Neutrophil (primary cell): ENCODE results near the gene TOR1AIP2.
A peak's percentile ranks its signal among the peaks of the same experiment; 100 is the strongest.

Experiments used
- H3K27ac ChIP-seq: fragments of 200-600 bp; sonication (generic); 2 replicates; pipeline ENCODE4 v1.5.1; 2016; ENCODE audit warnings: mild to moderate bottlenecking, moderate library complexity
- H3K27me3 ChIP-seq: fragments of 200-600 bp; sonication (generic); 2 replicates; pipeline ENCODE4 v1.6.0; 2016; ENCODE audit warnings: mild to moderate bottlenecking
- H3K36me3 ChIP-seq: fragments of 200-600 bp; sonication (generic); 2 replicates; pipeline ENCODE4 v1.5.1; 2017
- H3K4me1 ChIP-seq, 2 experiments: fragments of 200-600 bp in 1 of 2; sonication (generic) in 1 of 2; 1 replicate in 1 of 2; 2 replicates in 1 of 2; pipeline versions ENCODE4 v1.5.1 to v1.6.1; 2013 to 2016; ENCODE audit warnings: low read depth in 1 of 2, low read length in 1 of 2, mild to moderate bottlenecking in 1 of 2, moderate library complexity in 1 of 2; ENCODE audit not compliant: control insufficient read depth in 1 of 2, insufficient read depth in 1 of 2
- H3K4me3 ChIP-seq, 2 experiments: fragments of 200-600 bp in 1 of 2; sonication (generic) in 1 of 2; 1 replicate in 1 of 2; 2 replicates in 1 of 2; pipeline ENCODE4 v1.5.1; 2013 to 2016; ENCODE audit warnings: low read depth in 1 of 2, low read length in 1 of 2, mild to moderate bottlenecking in 1 of 2, moderate library complexity in 1 of 2
- H3K9me3 ChIP-seq: fragments of 200-600 bp; sonication (generic); 2 replicates; pipeline ENCODE4 v1.5.1; 2016
- CTCF ChIP-seq: fragments of 200-600 bp; sonication (generic); IDR thresholded peaks from 2 replicates; pipeline ENCODE4 v1.5.1; 2016; ENCODE audit warnings: antibody characterized with exemption

Gene TOR1AIP2

DNA sequence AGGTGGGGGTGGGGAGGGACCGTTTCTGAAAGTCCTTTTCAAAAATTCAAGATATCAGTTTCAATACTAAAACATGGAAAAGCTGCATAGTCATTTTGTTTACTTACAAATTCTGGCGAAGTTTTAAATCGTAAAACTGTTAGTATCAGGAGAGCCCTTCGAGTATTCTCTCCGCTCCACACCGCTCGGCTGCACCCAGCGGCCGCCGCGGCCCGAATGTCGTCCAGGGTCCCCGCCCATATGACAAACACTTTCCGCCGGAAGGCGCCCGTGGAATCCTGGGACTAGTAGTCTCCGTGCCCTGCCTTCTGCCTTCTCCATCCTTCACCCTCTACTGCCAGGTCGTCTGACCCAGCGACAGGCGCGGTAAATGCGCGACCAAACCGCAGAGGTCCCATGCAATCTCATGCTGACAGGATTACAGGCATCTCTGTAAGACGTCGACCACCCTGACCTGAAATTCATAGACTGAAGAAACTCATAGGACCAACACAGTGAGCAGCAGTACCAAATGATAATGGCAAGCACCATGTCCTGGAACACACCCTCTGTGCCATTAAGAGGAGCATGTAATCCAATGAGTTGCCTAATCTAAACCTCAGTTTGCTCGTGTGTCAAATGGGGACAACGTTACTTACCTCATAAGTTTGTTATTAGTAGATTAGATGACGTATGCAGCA is at the start of gene TOR1AIP2:
TSS of gene TOR1AIP2 (minus strand) at position 218 of the 680 bp plus-strand sequence. CDS start 25,138 bp downstream, outside the sequence.
- Histone ChIP-seq H3K4me1 (peaks cover 41% of the 10 kb centered on the region in 2 experiments), H3K36me3 (peaks cover 11% of the 10 kb centered on the region), H3K27ac (peak within 1 kb of the TSS; percentile 78), H3K4me3 (peak within 1 kb of the TSS; percentile 84 to 91), H3K9me3 (no peaks in the 10 kb centered on the region), H3K27me3 (no peaks in the 10 kb centered on the region)
- peak; percentile 69 for TF ChIP-seq CTCF

DNA sequence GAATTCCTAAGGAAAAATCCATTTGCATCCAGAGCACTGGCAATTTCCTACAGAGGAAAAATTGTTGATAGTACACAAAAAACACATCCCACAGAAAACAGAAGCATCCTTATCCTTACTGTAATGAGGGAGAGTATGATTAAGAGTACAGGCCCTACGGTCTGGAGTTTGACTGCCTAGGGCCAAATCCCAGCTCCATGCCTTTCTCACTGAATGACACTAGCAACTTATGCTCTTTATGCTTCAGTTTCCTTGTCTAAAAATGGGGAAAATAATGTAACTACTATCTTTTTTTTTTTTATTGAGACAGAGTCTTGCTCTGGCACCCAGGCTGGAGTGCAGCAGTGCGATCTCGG is 49.2 kb upstream of the TOR1AIP2 start:
- Histone ChIP-seq H3K4me3 (no peak overlapping the region), H3K36me3 (peaks cover 8% of the 10 kb centered on the region), H3K27me3 (no peaks in the 10 kb centered on the region), H3K4me1 (no peaks in the 10 kb centered on the region), H3K9me3 (no peaks in the 10 kb centered on the region), H3K27ac (no peak overlapping the region)
- no peak for TF ChIP-seq CTCF

- Histone ChIP-seq H3K9me3 (no peaks in the 10 kb centered on the region), H3K4me1 (no peaks in the 10 kb centered on the region), H3K4me3 (no peak overlapping the region), H3K27ac (no peak overlapping the region), H3K27me3 (no peaks in the 10 kb centered on the region), H3K36me3 (peaks cover 13% of the 10 kb centered on the region)
- TF ChIP-seq CTCF = no peak
Measured at GRCh38 chr1:179925922-179926849, 48.6 kb upstream of the TOR1AIP2 start.

GRCh38 chr1:179925302-179925701 is 47.7 kb upstream of the TOR1AIP2 start:
- Histone ChIP-seq H3K4me1 (no peaks in the 10 kb centered on the region), H3K27ac (no peak overlapping the region), H3K27me3 (no peaks in the 10 kb centered on the region), H3K4me3 (no peak overlapping the region), H3K36me3 (peaks cover 13% of the 10 kb centered on the region), H3K9me3 (no peaks in the 10 kb centered on the region)
- no peak for TF ChIP-seq CTCF

DNA sequence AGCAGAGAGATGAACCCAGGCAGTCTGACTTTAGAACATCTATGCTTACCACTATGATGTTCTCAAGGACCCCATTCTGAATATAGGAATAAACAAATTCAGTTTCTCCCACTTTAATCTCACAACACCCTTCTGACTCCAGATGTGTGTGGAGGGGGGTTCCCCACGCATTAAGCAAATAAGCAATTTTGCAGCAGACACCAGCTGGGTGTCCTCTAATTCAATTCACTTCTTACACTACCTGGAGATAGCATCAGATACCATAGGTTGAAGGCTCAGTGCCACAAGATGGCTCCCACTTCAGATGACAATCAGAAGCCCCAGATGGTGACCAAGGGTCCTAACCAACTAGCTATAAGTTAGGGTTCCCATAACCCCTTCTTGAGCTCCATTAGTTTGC is 46.7 kb upstream of the TOR1AIP2 start:
- H3K9me3 ChIP-seq = no peaks in the 10 kb centered on the region
- TF ChIP-seq CTCF = no peak
- no peaks in the 10 kb centered on the region for H3K4me1 ChIP-seq
- H3K36me3 ChIP-seq = peaks cover 21% of the 10 kb centered on the region
- no peak overlapping the region for H3K4me3 ChIP-seq
- no peak overlapping the region for H3K27ac ChIP-seq
- H3K27me3 ChIP-seq = no peaks in the 10 kb centered on the region
